ENCODE measurements around the gene ASPSCR1. TPM values are rescaled to one million over a fixed set of nuclear protein-coding genes. Genes with fewer than 3 reads are reported as not detected.

ASPSCR1 gene
- total and polyA plus RNA-seq, 10 donors, result 20.2 to 58.8 (median 33.5) TPM

GRCh38 chr17:81968850-81969812 lies 8.3 kb upstream of the ASPSCR1 start:
- H3K27ac ChIP-seq, result no peak overlapping the region
- 86 to 91% (median 88%) methylated on average over 11 to 12 of the region's 12 CpGs for WGBS, 5 donors
- no peak overlapping the region for H3K4me3 ChIP-seq
- TF ChIP-seq POLR2A (IDR thresholded peaks at IDR 0.05), result no peak
- no peak for TF ChIP-seq CTCF (IDR thresholded peaks at IDR 0.05 in 8 of 11, conservative IDR thresholded peaks at IDR 0.05 in 3 of 11)
- no peak for TF ChIP-seq POLR2AphosphoS5 (IDR thresholded peaks at IDR 0.05)
- H3K4me1 ChIP-seq, result peaks cover 18 to 39% (median 24%) of the 10 kb centered on the region in 6 donors
- peaks cover 0 to 44% (median 13%) of the 10 kb centered on the region in 7 donors for H3K27me3 ChIP-seq (replicated peaks in 1 of 7)
- DNase-seq, result no peak
- intact Hi-C loops (cut with DNase I; ENCODE audit: low total_unique reads), result no loop called here
- no peaks in the 10 kb centered on the region for H3K36me3 ChIP-seq
- peaks cover 0 to 10% (median 0%) of the 10 kb centered on the region in 8 donors for H3K9me3 ChIP-seq

GRCh38 chr17:81973432-81973831 lies 4.0 kb upstream of the ASPSCR1 start:
- Histone ChIP-seq H3K4me3 (no peak overlapping the region), H3K27me3 (replicated peaks in 1 of 7) (peaks cover 0 to 11% (median 0%) of the 10 kb centered on the region in 7 donors), H3K9me3 (peaks cover 0 to 10% (median 0%) of the 10 kb centered on the region in 8 donors), H3K27ac (no peak overlapping the region), H3K4me1 (peaks cover 3 to 32% (median 16%) of the 10 kb centered on the region in 6 donors), H3K36me3 (no peaks in the 10 kb centered on the region)
- DNase-seq, result no peak
- intact Hi-C loops (cut with DNase I; ENCODE audit: low total_unique reads), result no loop called here
- TF ChIP-seq POLR2A (IDR thresholded peaks at IDR 0.05) (no peak), CTCF (IDR thresholded peaks at IDR 0.05 in 8 of 11, conservative IDR thresholded peaks at IDR 0.05 in 3 of 11) (no peak), POLR2AphosphoS5 (IDR thresholded peaks at IDR 0.05) (no peak)

GRCh38 chr17:81976332-81977210 lies 858 bp upstream of the ASPSCR1 start:
- WGBS, 5 donors, result 20 to 29% (median 26%) methylated on average over 24 to 30 of the region's 30 CpGs
- no peak for TF ChIP-seq POLR2AphosphoS5 (IDR thresholded peaks at IDR 0.05)
- no peak for TF ChIP-seq POLR2A (IDR thresholded peaks at IDR 0.05)
- no peak for TF ChIP-seq CTCF (IDR thresholded peaks at IDR 0.05 in 8 of 11, conservative IDR thresholded peaks at IDR 0.05 in 3 of 11)
- peaks cover 0 to 26% (median 2%) of the 10 kb centered on the region in 6 donors for H3K36me3 ChIP-seq
- peak; percentile 87 for DNase-seq
- H3K4me1 ChIP-seq, result peaks cover 7 to 52% (median 30%) of the 10 kb centered on the region in 6 donors
- intact Hi-C loops (cut with DNase I; ENCODE audit: low total_unique reads), result no loop called here
- H3K4me3 ChIP-seq, result peak overlapping the region; percentile 84 to 97 (median 93)
- peaks cover 0 to 10% (median 0%) of the 10 kb centered on the region in 8 donors for H3K9me3 ChIP-seq
- no peaks in the 10 kb centered on the region for H3K27me3 ChIP-seq (replicated peaks in 1 of 7)
- H3K27ac ChIP-seq, result peak overlapping the region; percentile 85 to 98 (median 97)

All from spleen (tissue), 11 donors.